ENCODE data around the gene TBL3.

DNA sequence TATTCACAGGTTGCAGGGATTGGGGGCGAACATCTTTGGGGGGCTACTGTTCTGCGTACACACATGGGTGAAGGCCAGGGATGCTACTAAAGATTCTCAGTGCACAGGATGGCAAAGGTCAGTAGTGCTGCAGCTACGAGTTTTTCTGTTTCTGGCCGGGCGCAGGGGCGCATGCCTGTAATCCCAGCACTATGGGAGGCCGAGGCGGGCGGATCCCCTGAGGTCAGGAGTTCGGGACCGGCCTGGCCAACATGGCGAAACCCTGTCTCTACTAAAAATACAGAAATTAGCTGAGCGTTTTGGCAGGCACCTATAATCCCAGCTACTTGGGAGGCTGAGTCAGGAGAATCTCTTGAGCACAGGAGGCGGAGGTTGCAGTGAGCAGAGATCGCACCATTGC lies 41.7 kb downstream of the TBL3 start:
- TF ChIP-seq, protein P1, sequence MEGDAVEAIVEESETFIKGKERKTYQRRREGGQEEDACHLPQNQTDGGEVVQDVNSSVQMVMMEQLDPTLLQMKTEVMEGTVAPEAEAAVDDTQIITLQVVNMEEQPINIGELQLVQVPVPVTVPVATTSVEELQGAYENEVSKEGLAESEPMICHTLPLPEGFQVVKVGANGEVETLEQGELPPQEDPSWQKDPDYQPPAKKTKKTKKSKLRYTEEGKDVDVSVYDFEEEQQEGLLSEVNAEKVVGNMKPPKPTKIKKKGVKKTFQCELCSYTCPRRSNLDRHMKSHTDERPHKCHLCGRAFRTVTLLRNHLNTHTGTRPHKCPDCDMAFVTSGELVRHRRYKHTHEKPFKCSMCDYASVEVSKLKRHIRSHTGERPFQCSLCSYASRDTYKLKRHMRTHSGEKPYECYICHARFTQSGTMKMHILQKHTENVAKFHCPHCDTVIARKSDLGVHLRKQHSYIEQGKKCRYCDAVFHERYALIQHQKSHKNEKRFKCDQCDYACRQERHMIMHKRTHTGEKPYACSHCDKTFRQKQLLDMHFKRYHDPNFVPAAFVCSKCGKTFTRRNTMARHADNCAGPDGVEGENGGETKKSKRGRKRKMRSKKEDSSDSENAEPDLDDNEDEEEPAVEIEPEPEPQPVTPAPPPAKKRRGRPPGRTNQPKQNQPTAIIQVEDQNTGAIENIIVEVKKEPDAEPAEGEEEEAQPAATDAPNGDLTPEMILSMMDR (IDR thresholded peaks at IDR 0.05), result no peak
- no peak for TF ChIP-seq POLR2A (IDR thresholded peaks at IDR 0.05)
